Measurements from ENCODE around the gene DNAH14.

Gene DNAH14

DNA sequence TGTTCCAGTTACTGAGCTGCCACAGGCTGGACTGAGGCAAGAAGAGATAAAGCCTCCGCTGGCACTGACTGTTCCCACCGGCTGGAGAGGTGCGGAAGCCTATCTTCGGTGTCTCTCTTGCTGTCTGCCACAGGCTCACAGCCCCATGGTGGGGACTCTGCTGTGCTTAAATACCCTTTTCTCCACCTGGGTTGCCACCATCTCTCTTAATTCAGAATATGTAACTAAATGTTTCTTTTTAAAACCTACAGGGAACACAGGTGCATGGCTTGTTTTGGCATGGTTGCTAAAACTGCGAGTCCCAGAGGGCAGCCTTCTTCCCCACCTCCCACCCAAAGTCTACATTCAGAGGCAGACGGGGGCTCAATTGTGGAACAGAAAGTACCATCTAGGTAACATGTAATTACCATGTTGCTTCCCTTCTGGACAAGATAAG is 506.5 kb downstream of the DNAH14 start:
- DNase-seq, result no peak

DNA sequence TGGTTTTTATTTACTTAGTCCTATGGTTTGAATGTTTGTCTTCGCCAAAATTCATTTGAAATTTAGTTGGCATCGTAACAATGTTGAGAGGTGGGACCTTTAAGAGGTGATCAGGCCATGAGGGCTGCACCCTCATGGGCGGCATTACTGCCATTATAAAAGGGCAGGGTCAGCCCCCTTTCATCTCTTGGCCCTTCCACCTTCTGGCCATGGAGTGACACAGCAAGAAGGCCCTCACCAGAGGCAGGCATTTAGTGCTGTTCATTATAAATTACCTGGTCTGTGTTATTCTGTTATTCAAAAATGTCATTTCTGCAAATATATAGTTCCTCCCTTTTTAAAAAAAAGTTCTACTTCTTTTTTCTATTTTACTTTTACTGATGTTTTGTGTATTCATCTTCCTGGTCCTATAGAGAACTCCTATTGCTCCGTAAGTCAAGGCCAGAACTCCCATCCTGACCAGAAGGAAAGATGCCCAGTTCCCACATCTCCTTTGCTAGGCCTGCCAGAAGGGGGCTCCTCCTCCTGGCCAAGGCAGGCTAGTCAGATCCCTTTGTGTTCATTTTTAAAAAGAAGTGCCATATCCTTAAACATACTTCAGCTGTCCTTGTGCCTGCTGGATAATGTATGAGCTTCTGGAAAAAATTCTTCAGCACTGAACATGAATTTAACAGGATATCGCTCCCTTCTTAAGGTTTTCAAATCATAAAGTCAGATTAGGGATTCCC is 508.4 kb downstream of the DNAH14 start:
- no peak for DNase-seq

DNA sequence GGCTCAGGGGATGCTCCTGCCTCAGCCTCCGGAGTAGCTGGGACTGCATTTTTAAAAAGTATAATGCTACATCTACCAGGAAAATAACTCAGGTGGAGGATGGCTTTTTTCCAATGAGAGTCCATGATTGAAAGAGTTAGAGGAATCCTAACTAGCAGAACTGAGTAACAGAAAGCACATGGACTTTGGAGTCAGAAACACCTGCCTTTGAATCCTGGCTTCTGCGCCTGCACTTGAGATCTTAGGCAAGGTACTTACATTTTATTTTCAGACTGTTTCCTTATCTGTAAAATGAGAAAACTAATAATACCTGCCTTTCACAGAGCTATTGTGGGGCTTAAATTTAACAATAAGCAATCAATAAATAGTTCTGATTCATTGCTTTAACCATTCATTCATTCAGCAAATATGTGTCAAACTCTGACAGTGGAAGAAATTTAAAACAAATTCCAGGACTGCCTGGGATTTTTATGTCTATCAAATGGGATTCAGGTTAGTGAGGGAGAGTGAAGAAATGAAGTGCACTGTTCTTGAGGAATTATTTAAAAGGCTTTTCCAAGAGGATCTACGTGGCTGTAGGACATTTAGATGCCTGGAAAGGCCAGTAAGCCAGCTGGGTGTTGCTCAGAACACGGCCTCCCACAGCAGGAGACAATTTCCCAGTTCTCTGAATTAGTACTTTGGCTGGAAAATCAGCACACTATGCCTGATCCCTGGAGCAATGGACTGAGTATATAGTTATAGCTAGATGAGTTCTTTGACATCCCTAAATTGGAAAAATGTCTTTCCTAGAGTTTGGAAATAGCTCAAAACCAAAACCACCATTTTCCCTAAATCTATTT is 511.1 kb downstream of the DNAH14 start:
- DNase-seq, result no peak

DNA sequence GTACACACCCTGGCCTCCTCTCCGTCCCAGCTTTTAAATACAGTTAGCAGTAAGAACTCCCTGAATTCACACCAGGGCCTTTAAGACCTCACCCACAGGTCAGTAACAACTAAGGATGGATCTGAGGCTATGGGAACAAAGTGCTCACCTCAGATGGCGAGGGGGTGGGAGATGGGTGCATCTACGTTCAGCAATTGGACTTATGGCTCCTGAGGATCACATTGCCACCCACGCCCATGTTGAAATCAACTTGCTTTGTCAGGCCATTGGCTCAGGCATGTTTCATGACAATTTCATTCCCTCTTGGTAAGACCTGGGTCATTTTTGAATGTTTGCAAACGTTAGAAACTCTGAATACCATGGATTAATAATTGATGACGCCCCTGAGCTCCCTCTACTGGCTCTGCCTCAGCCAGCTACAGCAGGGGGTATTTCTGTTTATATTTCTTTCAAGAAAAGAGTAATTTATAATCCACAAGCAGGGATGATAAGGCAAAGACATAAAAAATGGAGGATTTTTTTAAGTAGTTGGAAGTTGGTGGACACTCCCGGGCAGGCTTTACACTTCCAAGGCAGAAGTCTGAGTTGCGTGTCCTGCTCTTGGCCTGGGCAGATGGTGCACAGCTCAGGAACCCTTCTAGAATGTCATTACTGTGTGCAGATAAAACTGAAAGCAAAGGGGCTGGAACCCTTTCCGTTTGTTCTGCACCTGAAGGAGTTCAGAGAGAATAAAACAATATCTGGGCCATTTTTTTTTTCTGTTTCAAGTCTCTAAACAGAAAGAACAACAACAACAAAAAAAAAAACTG is 512.0 kb downstream of the DNAH14 start:
- peak; percentile 57 for DNase-seq

DNA sequence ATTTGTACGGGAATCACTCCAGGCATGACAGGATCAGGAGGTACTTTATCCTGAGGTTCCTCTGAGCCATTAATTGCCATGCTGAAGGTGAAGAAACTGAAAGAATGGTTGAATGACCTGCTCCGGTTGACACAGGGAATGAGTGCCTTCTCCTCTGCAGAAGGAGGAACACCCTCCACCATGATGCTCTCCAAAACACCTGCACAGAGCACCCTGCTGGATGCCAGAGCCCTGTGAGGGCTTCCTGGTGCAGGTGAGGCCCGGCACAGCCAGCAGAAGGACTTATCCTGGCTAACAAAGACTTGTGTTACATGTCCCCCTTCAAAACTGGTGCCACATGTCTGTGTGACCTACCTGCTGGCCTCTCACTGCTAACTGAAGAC is 512.6 kb downstream of the DNAH14 start:
- DNase-seq, result peak; percentile 40

DNA sequence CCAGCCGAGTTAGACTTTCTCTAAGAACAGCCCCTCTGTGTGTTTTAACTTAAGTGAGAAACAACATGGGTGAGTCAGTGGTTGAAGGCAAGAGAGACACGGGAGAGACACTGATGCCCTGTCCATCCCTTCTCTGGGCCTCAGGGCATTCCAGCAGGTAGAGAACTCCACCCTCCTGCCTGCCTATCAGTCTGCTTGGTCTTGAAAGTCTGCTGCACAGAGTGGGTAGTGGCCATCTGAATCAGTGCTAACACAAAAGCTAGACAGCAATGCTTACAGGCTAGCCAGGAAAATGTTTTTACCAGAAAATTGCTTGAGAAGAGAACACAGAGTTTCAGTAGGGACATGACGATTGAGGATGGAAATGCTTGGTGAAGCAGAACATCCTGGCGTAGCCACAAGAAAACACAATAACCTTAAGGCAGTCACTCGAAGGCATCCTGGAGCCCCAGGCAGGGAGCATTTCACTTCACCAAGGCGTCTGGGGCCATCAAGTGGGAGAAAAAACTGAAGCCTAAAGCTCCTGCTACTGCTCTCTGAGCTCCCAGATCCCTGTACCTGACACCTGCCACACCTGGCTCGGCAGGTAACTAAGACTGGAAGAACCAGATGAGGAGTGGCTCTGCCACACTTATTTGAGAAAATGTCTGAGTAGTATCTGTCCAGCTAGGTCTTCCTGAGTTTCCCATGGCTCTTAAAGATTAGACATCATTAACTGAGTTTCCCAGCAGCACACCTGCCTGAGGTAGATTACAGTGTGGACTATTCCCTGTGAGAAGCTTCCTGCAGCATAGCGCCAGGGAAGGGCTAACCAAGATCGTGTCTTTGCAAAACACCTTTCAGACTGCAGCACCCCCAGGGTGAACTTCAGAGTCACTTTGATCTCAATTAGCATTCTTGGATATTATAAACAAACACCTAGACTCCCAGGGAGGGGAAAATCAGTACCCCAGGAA is 516.4 kb downstream of the DNAH14 start:
- no peak for DNase-seq

DNA sequence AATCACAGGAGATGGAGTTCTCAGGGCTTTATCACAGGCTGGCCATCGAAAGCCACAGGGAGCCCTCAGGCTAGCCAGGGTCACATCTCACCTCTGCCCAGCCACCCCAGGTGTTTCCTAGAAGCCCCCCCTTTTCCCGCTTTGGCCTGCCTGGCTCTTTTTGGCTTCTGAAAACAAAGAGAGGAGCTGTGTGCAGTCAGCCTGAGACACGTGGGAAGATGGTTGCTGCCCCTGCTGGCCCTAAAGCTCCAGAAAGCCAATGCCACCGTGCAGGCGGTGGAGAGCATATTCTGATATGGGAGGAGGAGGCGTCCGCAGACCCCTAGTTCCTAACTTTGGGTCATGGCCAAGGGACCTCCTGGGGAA is 517.1 kb downstream of the DNAH14 start:
- DNase-seq, result no peak

DNA sequence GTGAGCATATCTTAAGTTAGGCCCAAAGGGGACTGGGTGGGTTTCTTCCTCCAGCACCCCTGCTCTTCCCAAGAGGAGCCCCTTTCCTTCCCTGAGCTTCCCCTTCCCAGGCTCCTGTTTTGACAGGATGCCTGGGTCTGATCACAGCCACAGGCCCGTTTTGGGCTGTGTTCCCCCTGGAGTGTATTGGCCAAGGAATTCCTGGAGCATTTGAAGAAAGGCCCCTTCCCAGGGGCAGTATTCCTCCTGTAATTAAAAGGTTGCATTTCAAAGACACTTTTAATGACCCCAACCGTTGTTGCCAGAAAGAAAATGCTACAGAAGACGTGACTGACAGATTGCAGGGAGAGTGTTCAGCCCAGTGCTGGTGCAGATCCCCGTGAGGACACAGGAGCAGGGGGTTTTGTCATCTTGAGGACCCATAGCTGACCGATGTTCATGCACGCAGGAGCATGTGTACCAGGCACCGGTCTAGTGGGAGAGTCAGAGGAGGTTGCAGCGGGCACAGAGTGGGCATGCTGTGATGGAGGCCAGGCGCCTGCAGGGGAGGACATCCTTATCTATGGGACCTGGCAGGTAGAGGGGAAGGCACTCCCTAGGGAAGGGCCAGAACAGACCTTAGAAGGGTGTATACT is 517.6 kb downstream of the DNAH14 start:
- DNase-seq, result no peak

DNA sequence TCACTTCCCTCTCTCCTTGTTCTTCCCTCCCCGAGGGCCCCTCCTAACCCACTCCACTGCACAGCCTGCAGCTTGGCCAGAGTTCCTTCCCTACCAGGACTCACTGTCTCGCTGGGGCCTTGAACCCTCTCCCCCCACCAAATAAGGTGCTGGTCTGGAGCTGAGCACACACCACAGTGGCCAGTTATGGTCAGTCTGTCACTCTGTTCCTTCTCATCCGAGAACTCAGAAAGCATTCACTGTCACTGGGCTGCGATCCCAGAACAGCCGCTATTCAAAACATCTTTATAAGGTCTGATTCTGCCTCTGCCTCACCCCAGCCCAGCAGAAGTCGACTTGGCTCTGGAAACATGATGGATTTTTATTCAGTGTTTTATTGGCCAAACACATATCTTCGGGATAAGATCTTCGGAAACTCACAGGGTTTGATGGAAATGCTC is 518.2 kb downstream of the DNAH14 start:
- no peak for DNase-seq

DNA sequence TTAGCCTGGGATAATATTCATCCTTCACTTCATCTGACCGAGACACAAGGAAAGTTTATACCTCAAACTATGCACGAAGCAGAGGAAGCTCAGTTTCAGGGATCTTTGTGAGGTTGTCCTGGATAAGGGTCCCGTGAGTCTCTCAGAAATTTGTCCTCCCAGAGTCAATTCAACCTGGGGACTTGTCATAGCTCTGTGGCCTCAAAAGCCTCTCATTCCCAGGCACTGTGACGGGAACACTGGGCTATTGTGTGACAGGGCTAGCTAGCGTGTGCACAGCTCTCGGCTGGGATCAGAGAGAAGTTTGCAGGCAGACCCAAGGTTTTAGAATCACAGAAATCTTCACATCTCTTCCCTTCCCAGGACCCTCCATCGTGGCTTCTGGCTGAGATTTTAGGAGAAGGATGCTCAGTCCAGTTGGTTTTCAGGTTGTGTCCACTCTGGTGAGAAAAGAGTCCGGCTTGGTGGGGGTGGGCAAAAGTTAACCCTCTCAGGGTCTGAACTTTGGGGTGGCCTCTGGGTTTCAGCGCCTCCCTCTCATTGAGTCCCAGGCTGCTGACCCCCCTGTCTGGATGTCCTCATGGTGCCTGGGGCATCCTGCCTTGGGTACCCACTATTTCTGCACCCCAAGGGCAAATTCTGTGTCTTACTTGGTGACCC is 518.8 kb downstream of the DNAH14 start:
- DNase-seq, result no peak

Data from DMS153 (cell line).